ENCODE results near the gene PRPF8.

Gene PRPF8

GRCh38 chr17:1627982-1628855, 56.4 kb downstream of the PRPF8 start, which contains the start of gene SLC43A2:
Gene SLC43A2 (minus strand): TSS chr17:1628834. CDS start chr17:1627874, 960 bp downstream.
- FAIRE-seq, result peak; percentile 59
- DNase-seq (ENCODE audit: low spot score), result peak; percentile 89

GRCh38 chr17:1627182-1627981, 57.3 kb downstream of the PRPF8 start:
- no peak for FAIRE-seq

GRCh38 chr17:1626333-1626732, 58.3 kb downstream of the PRPF8 start:
- no peak for FAIRE-seq
- no peak for DNase-seq (ENCODE audit: low spot score)

More at GRCh38 chr17:1627182-1627981, 57.3 kb downstream of the PRPF8 start:
- DNase-seq (ENCODE audit: low spot score), result no peak

- DNase-seq (ENCODE audit: low spot score), result no peak
- no peak for FAIRE-seq
These were observed 59.1 kb downstream of the PRPF8 start for GRCh38 chr17:1625581-1625980.

GRCh38 chr17:1625053-1625452, 59.6 kb downstream of the PRPF8 start:
- FAIRE-seq, result no peak
- DNase-seq (ENCODE audit: low spot score), result no peak

- DNase-seq (ENCODE audit: low spot score) (no peak), FAIRE-seq (no peak)
These were observed 60.0 kb downstream of the PRPF8 start for GRCh38 chr17:1624650-1625049.

- no peak for FAIRE-seq
These were observed 61.5 kb downstream of the PRPF8 start for GRCh38 chr17:1623057-1623630.

GRCh38 chr17:1621273-1621954, 63.3 kb downstream of the PRPF8 start:
- FAIRE-seq, result no peak
- no peak for DNase-seq (ENCODE audit: low spot score)

More at GRCh38 chr17:1623057-1623630, 61.5 kb downstream of the PRPF8 start:
- DNase-seq (ENCODE audit: low spot score), result no peak

GRCh38 chr17:1620486-1620885, 64.2 kb downstream of the PRPF8 start:
- DNase-seq (ENCODE audit: low spot score) (no peak), FAIRE-seq (no peak)

GRCh38 chr17:1617620-1618174, 67.0 kb downstream of the PRPF8 start:
- DNase-seq (ENCODE audit: low spot score), result peak; percentile 54

GRCh38 chr17:1616101-1616500, 68.6 kb downstream of the PRPF8 start:
- no peak for DNase-seq (ENCODE audit: low spot score)
- FAIRE-seq, result no peak

More at GRCh38 chr17:1617620-1618174, 67.0 kb downstream of the PRPF8 start:
- FAIRE-seq, result no peak

GRCh38 chr17:1612400-1612799, 72.3 kb downstream of the PRPF8 start:
- DNase-seq (ENCODE audit: low spot score) (no peak), FAIRE-seq (no peak)

GRCh38 chr17:1611715-1612114, 73.0 kb downstream of the PRPF8 start:
- FAIRE-seq (no peak), DNase-seq (ENCODE audit: low spot score) (no peak)

GRCh38 chr17:1608676-1609075, 76.0 kb downstream of the PRPF8 start:
- DNase-seq (ENCODE audit: low spot score) (no peak), FAIRE-seq (no peak)

GRCh38 chr17:1607971-1608320, 76.7 kb downstream of the PRPF8 start:
- FAIRE-seq (no peak), DNase-seq (ENCODE audit: low spot score) (no peak)

- no peak for FAIRE-seq
- no peak for DNase-seq (ENCODE audit: low spot score)
These were observed 78.2 kb downstream of the PRPF8 start for GRCh38 chr17:1606352-1606985.

- DNase-seq (ENCODE audit: low spot score), result no peak
- FAIRE-seq, result no peak
These were observed 78.9 kb downstream of the PRPF8 start for GRCh38 chr17:1605681-1606351.

- DNase-seq (ENCODE audit: low spot score) (no peak), FAIRE-seq (no peak)
These were observed 79.7 kb downstream of the PRPF8 start for GRCh38 chr17:1604831-1605528.

GRCh38 chr17:1601571-1601970, 83.1 kb downstream of the PRPF8 start:
- no peak for FAIRE-seq
- DNase-seq (ENCODE audit: low spot score), result no peak
